Sigmoid colon (tissue), 7 donors: ENCODE measurements around the gene SFTPA1. TPM values are rescaled to one million over a fixed set of nuclear protein-coding genes. Genes with fewer than 3 reads are reported as not detected.
"Not testable (repeated sequence)": the region's sequence is repeated elsewhere in the genome, so short reads cannot be mapped to it uniquely, and the experiment has no call there.

ENCODE experiments used
- DNase-seq: peaks from one replicate; pipeline ENCODE4 v3.0.0-alpha.2; 2019
- H3K27ac ChIP-seq, 4 donors: fragments of 200-600 bp; sonication (generic); one replicate each; pipeline ENCODE4 v1.5.1; 2016 to 2019; ENCODE audit warnings: mild to moderate bottlenecking in 1 of 4
- H3K27me3 ChIP-seq, 3 donors: fragments of 200-600 bp; sonication (generic); one replicate each; pipeline ENCODE4 v1.5.1; 2019; ENCODE audit warnings: mild to moderate bottlenecking in 1 of 3
- H3K36me3 ChIP-seq, 4 donors: fragments of 200-600 bp; sonication (generic); one replicate each; pipeline ENCODE4 v1.5.1; 2016 to 2019
- H3K4me1 ChIP-seq, 4 donors: fragments of 200-600 bp; sonication (generic); one replicate each; pipeline ENCODE4 v1.5.1; 2017 to 2019
- H3K4me3 ChIP-seq, 4 donors: fragments of 200-600 bp; sonication (generic); one replicate each; pipeline ENCODE4 v1.5.1; 2017 to 2019; ENCODE audit warnings: mild to moderate bottlenecking in 2 of 4, moderate library complexity in 1 of 4
- H3K9me3 ChIP-seq, 4 donors: fragments of 200-600 bp in 3 of 4; sonication (generic) in 3 of 4; one replicate each; pipeline versions ENCODE4 v1.5.1 to v1.6.1; 2013 to 2019
- EP300 ChIP-seq, 4 donors: sonication (generic); formaldehyde crosslinking; IDR thresholded peaks; one replicate each; pipeline ENCODE4 v1.6.1; 2017; ENCODE audit warnings: antibody characterized with exemption in 4 of 4
- POLR2A ChIP-seq, 2 donors: fragments of 450-650 bp; IDR thresholded peaks; one replicate each; pipeline ENCODE4 v1.6.1; 2016; ENCODE audit warnings: antibody characterized with exemption in 2 of 2, mild to moderate bottlenecking in 2 of 2, moderate library complexity in 2 of 2
- POLR2AphosphoS5 ChIP-seq, 4 donors: sonication (generic); formaldehyde crosslinking; IDR thresholded peaks; one replicate each; pipeline ENCODE4 v1.6.1; 2017; ENCODE audit warnings: antibody characterized with exemption in 4 of 4
- WGBS, 2 donors: extraction: QIAGEN DNeasy Blood & Tissue Kit; methylation state at CpG; one replicate each; pipeline ENCODE4 v1.1.7; 2013; 5-methylcytosine and 5-hydroxymethylcytosine counted together
- intact Hi-C: fragments of 100-400 bp; cut with DNase I; formaldehyde crosslinking; loops from one replicate; pipeline ENCODE4 v1.15.1; 2023
- polyA plus RNA-seq, 3 donors: library from polyadenylated mRNA; stranded (reverse); fragments of 200-250 nt; gene quantifications; one replicate each; pipeline ENCODE4 v1.2.3, GENCODE V29; 2013
- total RNA-seq, 4 donors: library from RNA; depleted of rRNA; stranded (reverse); fragments of >200 nt; gene quantifications; one replicate each; pipeline ENCODE4 v1.1.0, GENCODE V29; 2016
- TF ChIP-seq, protein P1 (sequence below), 4 experiments: fragments of 450-650 bp in 3 of 4; fragments of 200-600 bp in 1 of 4; IDR thresholded peaks; one replicate each; pipeline ENCODE4 v1.5.1; 2016 to 2019; ENCODE audit warnings: antibody characterized with exemption in 4 of 4, mild to moderate bottlenecking in 3 of 4, moderate library complexity in 2 of 4
- donor health status: healthy with polysubstance abuse.
- donor health status: Bipolar disorder and iron deficiency.
- donor health status: healthy.

SFTPA1 gene
- total and polyA plus RNA-seq, 7 donors, result 0.39 to 2.4 TPM; not detected in 5

DNA sequence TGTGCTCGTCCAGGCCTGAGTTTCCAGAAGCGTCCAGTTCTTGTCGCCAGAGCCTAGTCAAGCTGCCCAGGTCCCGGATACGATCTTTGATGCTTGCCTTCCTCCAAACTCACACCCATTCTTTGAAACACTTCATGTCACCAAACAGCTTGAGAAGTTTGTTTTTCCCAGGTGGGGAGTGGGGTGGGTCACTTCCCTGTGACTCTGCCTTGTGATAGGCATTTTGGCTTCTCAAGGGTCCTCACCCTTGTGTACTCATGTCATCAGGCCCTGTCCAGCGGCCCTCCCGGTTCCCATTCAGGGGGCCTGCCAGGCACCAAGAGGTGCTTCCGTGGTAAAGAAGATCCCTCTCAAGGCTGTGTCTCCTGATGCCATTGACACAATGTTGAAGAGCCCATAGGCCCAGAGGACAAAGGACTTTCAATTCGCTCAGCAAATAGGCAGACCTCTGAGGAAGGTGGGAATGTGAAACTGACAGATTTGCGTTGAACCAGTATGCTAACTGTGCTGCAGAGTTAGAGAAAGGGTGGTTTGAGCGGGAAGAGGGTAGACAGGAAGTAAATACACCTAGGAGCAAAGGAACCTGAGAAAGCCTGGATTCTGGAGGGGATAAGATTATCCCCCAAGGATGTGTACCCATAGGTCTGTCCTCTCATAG lies 24.7 kb upstream of the SFTPA1 start:
- no peaks in the 10 kb centered on the region for H3K36me3 ChIP-seq
- intact Hi-C loops, result no loop called here
- H3K4me1 ChIP-seq, result no peaks in the 10 kb centered on the region
- no peak overlapping the region for H3K27ac ChIP-seq
- H3K27me3 ChIP-seq, result no peaks in the 10 kb centered on the region
- H3K4me3 ChIP-seq, result no peak overlapping the region
- 90 to 93% methylated on average over 11 of the region's 11 CpGs for WGBS, 2 donors
- TF ChIP-seq EP300 (IDR thresholded peaks at IDR 0.05), result no peak
- TF ChIP-seq, protein P1, sequence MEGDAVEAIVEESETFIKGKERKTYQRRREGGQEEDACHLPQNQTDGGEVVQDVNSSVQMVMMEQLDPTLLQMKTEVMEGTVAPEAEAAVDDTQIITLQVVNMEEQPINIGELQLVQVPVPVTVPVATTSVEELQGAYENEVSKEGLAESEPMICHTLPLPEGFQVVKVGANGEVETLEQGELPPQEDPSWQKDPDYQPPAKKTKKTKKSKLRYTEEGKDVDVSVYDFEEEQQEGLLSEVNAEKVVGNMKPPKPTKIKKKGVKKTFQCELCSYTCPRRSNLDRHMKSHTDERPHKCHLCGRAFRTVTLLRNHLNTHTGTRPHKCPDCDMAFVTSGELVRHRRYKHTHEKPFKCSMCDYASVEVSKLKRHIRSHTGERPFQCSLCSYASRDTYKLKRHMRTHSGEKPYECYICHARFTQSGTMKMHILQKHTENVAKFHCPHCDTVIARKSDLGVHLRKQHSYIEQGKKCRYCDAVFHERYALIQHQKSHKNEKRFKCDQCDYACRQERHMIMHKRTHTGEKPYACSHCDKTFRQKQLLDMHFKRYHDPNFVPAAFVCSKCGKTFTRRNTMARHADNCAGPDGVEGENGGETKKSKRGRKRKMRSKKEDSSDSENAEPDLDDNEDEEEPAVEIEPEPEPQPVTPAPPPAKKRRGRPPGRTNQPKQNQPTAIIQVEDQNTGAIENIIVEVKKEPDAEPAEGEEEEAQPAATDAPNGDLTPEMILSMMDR (IDR thresholded peaks at IDR 0.05), result no peak
- no peak for TF ChIP-seq POLR2AphosphoS5 (IDR thresholded peaks at IDR 0.05)
- TF ChIP-seq POLR2A (IDR thresholded peaks at IDR 0.05), result no peak
- DNase-seq, result no peak
- no peaks in the 10 kb centered on the region for H3K9me3 ChIP-seq

DNA sequence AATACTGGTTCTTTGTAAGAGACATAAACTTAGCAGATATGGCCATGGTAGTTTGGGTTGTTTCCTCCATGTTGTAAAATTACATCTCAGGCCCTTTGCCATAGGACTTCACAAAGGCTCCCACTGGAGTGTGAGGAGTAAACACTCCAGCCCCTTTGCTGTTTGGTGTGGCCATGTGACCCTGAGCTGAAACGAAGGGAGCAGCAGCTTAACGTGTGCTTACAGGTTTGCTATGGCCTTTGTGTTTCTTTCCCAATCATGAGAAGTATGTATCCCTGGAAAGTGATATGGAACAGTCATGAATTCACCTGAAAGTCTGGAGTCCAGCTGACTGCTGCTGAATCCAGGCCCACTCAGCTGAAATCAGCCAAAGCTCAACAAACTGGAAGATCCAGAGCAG lies 23.8 kb upstream of the SFTPA1 start:
- Histone ChIP-seq H3K9me3 (no peaks in the 10 kb centered on the region), H3K36me3 (no peaks in the 10 kb centered on the region), H3K27me3 (no peaks in the 10 kb centered on the region), H3K4me3 (no peak overlapping the region), H3K27ac (no peak overlapping the region), H3K4me1 (no peaks in the 10 kb centered on the region)
- TF ChIP-seq POLR2AphosphoS5 (IDR thresholded peaks at IDR 0.05) (no peak), POLR2A (IDR thresholded peaks at IDR 0.05) (no peak), EP300 (IDR thresholded peaks at IDR 0.05) (no peak)
- TF ChIP-seq, protein P1 (IDR thresholded peaks at IDR 0.05), result no peak
- WGBS, 2 donors, result 66 to 72% methylated on average over 2 of the region's 2 CpGs
- intact Hi-C loops, result no loop called here
- no peak for DNase-seq

DNA sequence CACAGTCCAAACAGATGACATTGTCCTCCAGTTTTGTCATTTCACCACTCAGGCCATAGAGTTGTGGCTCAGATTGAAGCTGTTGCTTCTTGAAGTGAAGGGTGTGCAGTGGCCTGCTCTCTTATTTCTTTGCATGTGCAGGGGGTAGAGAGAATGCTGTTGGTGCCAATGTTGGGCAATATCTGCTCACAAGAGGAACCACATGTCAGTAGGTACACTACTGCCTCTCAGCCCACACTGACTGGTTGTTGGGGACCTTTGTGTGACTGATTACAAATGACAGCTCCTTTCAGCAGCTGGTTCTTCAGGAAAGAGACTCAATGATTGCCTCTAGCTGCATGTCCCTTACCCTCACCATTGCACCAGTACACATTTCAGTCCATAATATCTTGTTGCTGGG lies 21.9 kb upstream of the SFTPA1 start:
- Histone ChIP-seq H3K27me3 (no peaks in the 10 kb centered on the region), H3K4me1 (no peaks in the 10 kb centered on the region), H3K27ac (no peak overlapping the region), H3K4me3 (no peak overlapping the region), H3K9me3 (no peaks in the 10 kb centered on the region), H3K36me3 (no peaks in the 10 kb centered on the region)
- TF ChIP-seq, protein P1 (IDR thresholded peaks at IDR 0.05), result no peak
- no peak for TF ChIP-seq EP300 (IDR thresholded peaks at IDR 0.05)
- no peak for TF ChIP-seq POLR2A (IDR thresholded peaks at IDR 0.05)
- no peak for TF ChIP-seq POLR2AphosphoS5 (IDR thresholded peaks at IDR 0.05)
- DNase-seq, result no peak
- intact Hi-C loops, result no loop called here

DNA sequence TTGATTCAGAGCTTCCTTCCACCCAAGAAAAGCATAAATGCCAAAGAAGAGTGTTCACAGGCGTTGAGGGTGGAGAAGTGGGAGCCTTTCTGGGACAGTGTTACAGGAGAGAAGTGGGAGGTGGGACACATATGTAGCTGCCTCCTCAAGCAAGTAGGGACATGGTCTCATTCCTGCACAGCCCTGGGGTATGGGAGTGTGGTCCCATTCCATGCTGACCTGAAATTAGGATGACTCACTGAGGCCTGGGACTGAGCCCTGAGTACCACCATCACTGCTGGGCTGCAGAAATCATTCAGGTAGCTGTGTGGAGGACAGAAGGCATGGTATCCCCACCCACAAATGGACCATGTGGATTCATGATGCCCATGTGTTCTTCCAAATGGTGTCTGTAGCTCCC lies 17.4 kb upstream of the SFTPA1 start:
- H3K27ac ChIP-seq, result no peak overlapping the region
- H3K4me3 ChIP-seq, result no peak overlapping the region
- TF ChIP-seq POLR2A (IDR thresholded peaks at IDR 0.05) (no peak), POLR2AphosphoS5 (IDR thresholded peaks at IDR 0.05) (no peak), EP300 (IDR thresholded peaks at IDR 0.05) (no peak)
- TF ChIP-seq, protein P1 (IDR thresholded peaks at IDR 0.05), result no peak
- H3K9me3 ChIP-seq, result peaks cover 0 to 3% (median 0%) of the 10 kb centered on the region in 4 donors
- 83 to 85% methylated on average over 1 of the region's 1 CpG for WGBS, 2 donors
- no peaks in the 10 kb centered on the region for H3K36me3 ChIP-seq
- H3K27me3 ChIP-seq, result no peaks in the 10 kb centered on the region
- intact Hi-C loops, result no loop called here
- no peak for DNase-seq
- no peaks in the 10 kb centered on the region for H3K4me1 ChIP-seq

DNA sequence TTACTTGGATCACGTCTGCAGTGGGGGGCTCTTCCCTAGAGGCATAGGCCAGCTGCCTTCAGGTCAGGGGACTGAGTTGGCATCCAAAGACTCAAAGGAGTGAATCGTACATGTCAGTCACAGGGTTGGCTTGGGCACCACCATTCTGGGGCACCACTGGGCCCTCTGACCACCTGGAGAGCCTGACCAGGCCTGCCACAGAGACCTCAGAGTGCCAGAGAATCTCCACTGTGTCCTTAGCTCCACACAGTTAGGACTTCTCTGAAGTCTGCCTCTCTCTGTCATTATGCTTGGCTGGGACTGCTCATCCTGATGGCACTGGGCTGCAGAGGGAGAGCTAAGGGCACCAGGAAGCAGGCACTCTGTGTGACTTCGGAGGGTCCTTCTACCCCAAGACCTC lies 16.2 kb upstream of the SFTPA1 start:
- H3K4me1 ChIP-seq, H3K27me3 ChIP-seq, H3K4me3 ChIP-seq, intact Hi-C loops, DNase-seq, H3K36me3 ChIP-seq, H3K27ac ChIP-seq, H3K9me3 ChIP-seq: not testable (repeated sequence)
- WGBS, 2 donors, result 86 to 89% methylated on average over 3 of the region's 3 CpGs
